GM12891 (cell line): ENCODE data around the gene FHIT.

Experiments
- POLR2A ChIP-seq: IDR thresholded peaks from 2 replicates; pipeline ENCODE4 v1.6.1; 2011; ENCODE audit warnings: low read depth, low read length, control low read depth
- POLR2AphosphoS5 ChIP-seq: IDR thresholded peaks from 2 replicates; pipeline ENCODE4 v1.6.1; 2011; ENCODE audit warnings: low read depth, low read length, control low read depth
- POU2F2 ChIP-seq: IDR thresholded peaks from 2 replicates; pipeline ENCODE4 v1.6.1; 2011; ENCODE audit warnings: low read depth, mild to moderate bottlenecking, control low read depth, low read length, moderate library complexity
- TAF1 ChIP-seq: IDR thresholded peaks from 2 replicates; pipeline ENCODE4 v1.6.1; 2011; ENCODE audit warnings: low read depth, low read length, control low read depth

DNA sequence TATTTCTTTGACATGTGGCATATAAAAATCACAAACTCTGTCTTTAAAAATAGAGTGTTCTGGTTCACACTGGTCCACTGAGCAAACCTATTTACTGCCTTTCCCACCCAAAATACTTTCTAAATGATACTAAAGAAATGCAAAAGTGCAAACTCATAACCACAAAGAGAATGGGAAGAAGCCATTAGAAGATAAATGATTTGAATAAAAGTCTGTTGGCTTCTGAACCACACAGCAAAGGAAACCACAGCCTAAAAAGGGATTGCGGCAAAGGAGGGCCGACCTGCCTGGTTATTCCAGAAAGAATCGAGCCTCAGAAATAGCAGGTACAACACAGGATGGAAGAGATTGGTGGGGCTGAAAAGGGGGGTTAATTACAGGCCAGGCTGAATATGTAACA, 599.5 kb downstream of the FHIT start:
- TF ChIP-seq POLR2AphosphoS5 (no peak), TAF1 (no peak), POLR2A (no peak), POU2F2 (no peak)
